ENCODE results near the gene CDH24. TPM values are rescaled to one million over a fixed set of nuclear protein-coding genes. Genes with fewer than 3 reads are reported as not detected.

The CDH24 gene
- total and polyA plus RNA-seq, 9 of the 15 experiments (the other 6 are each of a cell fraction or from before 2014, with no cell fraction given) = 0.04 to 16.2 (median 4.9) TPM

DNA sequence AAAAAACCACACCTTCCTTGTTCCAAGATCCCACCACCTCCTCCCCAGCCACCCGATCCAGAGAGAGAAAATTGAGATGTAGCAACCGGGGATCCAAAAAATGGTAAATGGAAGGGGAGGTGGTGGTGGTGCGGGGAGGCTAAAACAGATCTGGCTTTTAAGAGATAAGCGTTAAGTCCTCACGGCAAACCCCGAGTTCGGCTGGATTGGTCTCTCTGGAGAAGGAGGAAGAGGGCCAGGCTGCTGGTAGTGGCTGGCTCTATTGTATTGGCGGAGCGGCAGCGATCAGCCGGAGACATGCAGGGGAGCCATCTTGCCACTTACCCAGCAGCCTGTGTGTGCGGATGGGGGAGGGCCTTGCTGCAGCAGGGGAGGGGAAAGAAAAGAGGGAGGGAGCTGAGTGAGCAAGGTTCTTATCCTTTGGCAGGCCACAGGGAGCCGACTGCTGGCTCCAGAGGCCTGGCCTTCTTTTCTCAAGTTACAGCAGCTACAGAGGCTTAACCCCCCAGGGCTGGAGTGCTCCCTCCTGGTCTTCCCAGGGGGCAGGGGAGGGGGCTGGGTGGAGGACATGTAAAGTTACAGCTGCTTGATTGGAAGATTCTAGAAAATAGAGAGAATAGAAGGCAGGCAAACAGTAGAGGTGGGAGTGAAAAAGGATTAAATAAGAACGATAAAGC, 14.1 kb upstream of the CDH24 start (continued):
- TF ChIP-seq SRSF3 (IDR thresholded peaks at IDR 0.05; ENCODE audit: insufficient read depth, low read length) (no peak), CTBP1 (IDR thresholded peaks at IDR 0.05; ENCODE audit: borderline replicate concordance) (peak; percentile 38; the same call in 1 of the 2 replicates), FOXM1 (IDR thresholded peaks at IDR 0.05; ENCODE audit: low read depth) (no peak), FOXM1 (CRISPR knock-in tag; IDR thresholded peaks at IDR 0.05; ENCODE audit: low read depth) (no peak), POLR2A (conservative IDR thresholded peaks at IDR 0.05) (peak; percentile 94), COPS2 (conservative IDR thresholded peaks at IDR 0.05) (no peak; the same call in 1 of the 2 replicates), STAG1 (CRISPR knock-in tag; IDR thresholded peaks at IDR 0.05; ENCODE audit: borderline replicate concordance) (no peak), HCFC1 (IDR thresholded peaks at IDR 0.05; ENCODE audit: low read depth, low read length) (peak; percentile 42; the same call in 1 of the 2 replicates), NR1H2 (CRISPR knock-in tag; IDR thresholded peaks at IDR 0.05) (no peak), POLR2B (IDR thresholded peaks at IDR 0.05; ENCODE audit: low read depth, partially characterized antibody) (peak; percentile 92)
- TF ChIP-seq, protein P1, sequence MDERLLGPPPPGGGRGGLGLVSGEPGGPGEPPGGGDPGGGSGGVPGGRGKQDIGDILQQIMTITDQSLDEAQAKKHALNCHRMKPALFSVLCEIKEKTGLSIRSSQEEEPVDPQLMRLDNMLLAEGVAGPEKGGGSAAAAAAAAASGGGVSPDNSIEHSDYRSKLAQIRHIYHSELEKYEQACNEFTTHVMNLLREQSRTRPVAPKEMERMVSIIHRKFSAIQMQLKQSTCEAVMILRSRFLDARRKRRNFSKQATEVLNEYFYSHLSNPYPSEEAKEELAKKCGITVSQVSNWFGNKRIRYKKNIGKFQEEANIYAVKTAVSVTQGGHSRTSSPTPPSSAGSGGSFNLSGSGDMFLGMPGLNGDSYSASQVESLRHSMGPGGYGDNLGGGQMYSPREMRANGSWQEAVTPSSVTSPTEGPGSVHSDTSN (CRISPR knock-in tag; IDR thresholded peaks at IDR 0.05; ENCODE audit: low read depth) = no peak
- TF ChIP-seq, protein P1 (tag; conservative IDR thresholded peaks at IDR 0.05; ENCODE audit: low read depth) = no peak
- TF ChIP-seq, protein P2, sequence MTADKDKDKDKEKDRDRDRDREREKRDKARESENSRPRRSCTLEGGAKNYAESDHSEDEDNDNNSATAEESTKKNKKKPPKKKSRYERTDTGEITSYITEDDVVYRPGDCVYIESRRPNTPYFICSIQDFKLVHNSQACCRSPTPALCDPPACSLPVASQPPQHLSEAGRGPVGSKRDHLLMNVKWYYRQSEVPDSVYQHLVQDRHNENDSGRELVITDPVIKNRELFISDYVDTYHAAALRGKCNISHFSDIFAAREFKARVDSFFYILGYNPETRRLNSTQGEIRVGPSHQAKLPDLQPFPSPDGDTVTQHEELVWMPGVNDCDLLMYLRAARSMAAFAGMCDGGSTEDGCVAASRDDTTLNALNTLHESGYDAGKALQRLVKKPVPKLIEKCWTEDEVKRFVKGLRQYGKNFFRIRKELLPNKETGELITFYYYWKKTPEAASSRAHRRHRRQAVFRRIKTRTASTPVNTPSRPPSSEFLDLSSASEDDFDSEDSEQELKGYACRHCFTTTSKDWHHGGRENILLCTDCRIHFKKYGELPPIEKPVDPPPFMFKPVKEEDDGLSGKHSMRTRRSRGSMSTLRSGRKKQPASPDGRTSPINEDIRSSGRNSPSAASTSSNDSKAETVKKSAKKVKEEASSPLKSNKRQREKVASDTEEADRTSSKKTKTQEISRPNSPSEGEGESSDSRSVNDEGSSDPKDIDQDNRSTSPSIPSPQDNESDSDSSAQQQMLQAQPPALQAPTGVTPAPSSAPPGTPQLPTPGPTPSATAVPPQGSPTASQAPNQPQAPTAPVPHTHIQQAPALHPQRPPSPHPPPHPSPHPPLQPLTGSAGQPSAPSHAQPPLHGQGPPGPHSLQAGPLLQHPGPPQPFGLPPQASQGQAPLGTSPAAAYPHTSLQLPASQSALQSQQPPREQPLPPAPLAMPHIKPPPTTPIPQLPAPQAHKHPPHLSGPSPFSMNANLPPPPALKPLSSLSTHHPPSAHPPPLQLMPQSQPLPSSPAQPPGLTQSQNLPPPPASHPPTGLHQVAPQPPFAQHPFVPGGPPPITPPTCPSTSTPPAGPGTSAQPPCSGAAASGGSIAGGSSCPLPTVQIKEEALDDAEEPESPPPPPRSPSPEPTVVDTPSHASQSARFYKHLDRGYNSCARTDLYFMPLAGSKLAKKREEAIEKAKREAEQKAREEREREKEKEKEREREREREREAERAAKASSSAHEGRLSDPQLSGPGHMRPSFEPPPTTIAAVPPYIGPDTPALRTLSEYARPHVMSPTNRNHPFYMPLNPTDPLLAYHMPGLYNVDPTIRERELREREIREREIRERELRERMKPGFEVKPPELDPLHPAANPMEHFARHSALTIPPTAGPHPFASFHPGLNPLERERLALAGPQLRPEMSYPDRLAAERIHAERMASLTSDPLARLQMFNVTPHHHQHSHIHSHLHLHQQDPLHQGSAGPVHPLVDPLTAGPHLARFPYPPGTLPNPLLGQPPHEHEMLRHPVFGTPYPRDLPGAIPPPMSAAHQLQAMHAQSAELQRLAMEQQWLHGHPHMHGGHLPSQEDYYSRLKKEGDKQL (CRISPR knock-in tag; IDR thresholded peaks at IDR 0.05; ENCODE audit: borderline replicate concordance) = no peak
- TF ChIP-seq, protein P3, sequence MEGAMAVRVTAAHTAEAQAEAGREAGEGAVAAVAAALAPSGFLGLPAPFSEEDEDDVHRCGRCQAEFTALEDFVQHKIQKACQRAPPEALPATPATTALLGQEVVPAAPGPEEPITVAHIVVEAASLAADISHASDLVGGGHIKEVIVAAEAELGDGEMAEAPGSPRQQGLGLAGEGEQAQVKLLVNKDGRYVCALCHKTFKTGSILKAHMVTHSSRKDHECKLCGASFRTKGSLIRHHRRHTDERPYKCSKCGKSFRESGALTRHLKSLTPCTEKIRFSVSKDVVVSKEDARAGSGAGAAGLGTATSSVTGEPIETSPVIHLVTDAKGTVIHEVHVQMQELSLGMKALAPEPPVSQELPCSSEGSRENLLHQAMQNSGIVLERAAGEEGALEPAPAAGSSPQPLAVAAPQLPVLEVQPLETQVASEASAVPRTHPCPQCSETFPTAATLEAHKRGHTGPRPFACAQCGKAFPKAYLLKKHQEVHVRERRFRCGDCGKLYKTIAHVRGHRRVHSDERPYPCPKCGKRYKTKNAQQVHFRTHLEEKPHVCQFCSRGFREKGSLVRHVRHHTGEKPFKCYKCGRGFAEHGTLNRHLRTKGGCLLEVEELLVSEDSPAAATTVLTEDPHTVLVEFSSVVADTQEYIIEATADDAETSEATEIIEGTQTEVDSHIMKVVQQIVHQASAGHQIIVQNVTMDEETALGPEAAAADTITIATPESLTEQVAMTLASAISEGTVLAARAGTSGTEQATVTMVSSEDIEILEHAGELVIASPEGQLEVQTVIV (CRISPR knock-in tag; IDR thresholded peaks at IDR 0.05; ENCODE audit: borderline replicate concordance) = no peak
- TF ChIP-seq, protein P4, sequence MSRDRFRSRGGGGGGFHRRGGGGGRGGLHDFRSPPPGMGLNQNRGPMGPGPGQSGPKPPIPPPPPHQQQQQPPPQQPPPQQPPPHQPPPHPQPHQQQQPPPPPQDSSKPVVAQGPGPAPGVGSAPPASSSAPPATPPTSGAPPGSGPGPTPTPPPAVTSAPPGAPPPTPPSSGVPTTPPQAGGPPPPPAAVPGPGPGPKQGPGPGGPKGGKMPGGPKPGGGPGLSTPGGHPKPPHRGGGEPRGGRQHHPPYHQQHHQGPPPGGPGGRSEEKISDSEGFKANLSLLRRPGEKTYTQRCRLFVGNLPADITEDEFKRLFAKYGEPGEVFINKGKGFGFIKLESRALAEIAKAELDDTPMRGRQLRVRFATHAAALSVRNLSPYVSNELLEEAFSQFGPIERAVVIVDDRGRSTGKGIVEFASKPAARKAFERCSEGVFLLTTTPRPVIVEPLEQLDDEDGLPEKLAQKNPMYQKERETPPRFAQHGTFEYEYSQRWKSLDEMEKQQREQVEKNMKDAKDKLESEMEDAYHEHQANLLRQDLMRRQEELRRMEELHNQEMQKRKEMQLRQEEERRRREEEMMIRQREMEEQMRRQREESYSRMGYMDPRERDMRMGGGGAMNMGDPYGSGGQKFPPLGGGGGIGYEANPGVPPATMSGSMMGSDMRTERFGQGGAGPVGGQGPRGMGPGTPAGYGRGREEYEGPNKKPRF (IDR thresholded peaks at IDR 0.05; ENCODE audit: low read depth, low read length) = no peak
